OCI-LY3 (cell line): ENCODE measurements around the gene CTNNBIP1.

ENCODE experiments used
- H2AFZ ChIP-seq: fragments of 200-600, 300-600 bp; shearing (Covaris generic); 2 replicates; pipeline ENCODE4 v1.6.0; 2014; ENCODE audit warnings: antibody characterized with exemption, low read depth, low read length
- H3K27ac ChIP-seq: fragments of 200-600, 300-600 bp; sonication (generic); 2 replicates; pipeline ENCODE4 v1.5.1; 2014; ENCODE audit warnings: mild to moderate bottlenecking, low read length, moderate library complexity, mixed read lengths
- H3K27me3 ChIP-seq: fragments of 200-600, 300-600 bp; sonication (generic); 2 replicates; pipeline ENCODE4 v1.6.1; 2014; ENCODE audit warnings: low read depth, low read length, mixed read lengths
- H3K36me3 ChIP-seq: fragments of 200-600, 300-600 bp; sonication (generic); replicated peaks from 2 replicates; pipeline ENCODE3; 2014; ENCODE audit warnings: low read depth, low read length, mixed read lengths
- H3K4me1 ChIP-seq: fragments of 300-600, 200-600 bp; sonication (generic); 2 replicates; pipeline ENCODE4 v1.6.1; 2014; ENCODE audit warnings: low read length, mixed read lengths
- H3K4me2 ChIP-seq: fragments of 200-600, 300-600 bp; sonication (generic); 2 replicates; pipeline ENCODE4 v1.6.1; 2014; ENCODE audit warnings: low read length, mixed read lengths
- H3K4me3 ChIP-seq: fragments of 300-600, 200-600 bp; sonication (generic); 2 replicates; pipeline ENCODE4 v1.5.1; 2014; ENCODE audit warnings: antibody characterized with exemption, mild to moderate bottlenecking, low read length, moderate library complexity
- H3K79me2 ChIP-seq: fragments of 300-600, 200-600 bp; shearing (Covaris generic); 2 replicates; pipeline ENCODE4 v1.6.1; 2014; ENCODE audit warnings: mild to moderate bottlenecking, low read length, mixed read lengths
- H3K9ac ChIP-seq: fragments of 300-600, 200-600 bp; shearing (Covaris generic); 2 replicates; pipeline ENCODE4 v1.6.0; 2014; ENCODE audit warnings: mild to moderate bottlenecking, low read length, moderate library complexity
- H3K9me3 ChIP-seq: fragments of 200-600, 300-600 bp; shearing (Covaris generic); 2 replicates; pipeline ENCODE4 v1.6.1; 2014; ENCODE audit warnings: low read length, mixed read lengths; ENCODE audit not compliant: insufficient read depth
- H4K20me1 ChIP-seq: fragments of 200-600, 300-600 bp; sonication (generic); 2 replicates; pipeline ENCODE4 v1.6.1; 2016; ENCODE audit warnings: low read length, mixed read lengths; ENCODE audit not compliant: insufficient read depth
- EZH2phosphoT487 ChIP-seq: fragments of 200-600 bp; shearing (Covaris generic); IDR thresholded peaks from 2 replicates; pipeline ENCODE4 v1.6.1; 2018; ENCODE audit warnings: antibody characterized with exemption, mixed run types, low read depth
- TF ChIP-seq, protein P1 (sequence below): fragments of 200-600, 300-600 bp; sonication (generic); IDR thresholded peaks from 2 replicates; pipeline ENCODE4 v1.5.1; 2014; ENCODE audit warnings: antibody characterized with exemption, low read length, low read depth

CTNNBIP1 gene

DNA sequence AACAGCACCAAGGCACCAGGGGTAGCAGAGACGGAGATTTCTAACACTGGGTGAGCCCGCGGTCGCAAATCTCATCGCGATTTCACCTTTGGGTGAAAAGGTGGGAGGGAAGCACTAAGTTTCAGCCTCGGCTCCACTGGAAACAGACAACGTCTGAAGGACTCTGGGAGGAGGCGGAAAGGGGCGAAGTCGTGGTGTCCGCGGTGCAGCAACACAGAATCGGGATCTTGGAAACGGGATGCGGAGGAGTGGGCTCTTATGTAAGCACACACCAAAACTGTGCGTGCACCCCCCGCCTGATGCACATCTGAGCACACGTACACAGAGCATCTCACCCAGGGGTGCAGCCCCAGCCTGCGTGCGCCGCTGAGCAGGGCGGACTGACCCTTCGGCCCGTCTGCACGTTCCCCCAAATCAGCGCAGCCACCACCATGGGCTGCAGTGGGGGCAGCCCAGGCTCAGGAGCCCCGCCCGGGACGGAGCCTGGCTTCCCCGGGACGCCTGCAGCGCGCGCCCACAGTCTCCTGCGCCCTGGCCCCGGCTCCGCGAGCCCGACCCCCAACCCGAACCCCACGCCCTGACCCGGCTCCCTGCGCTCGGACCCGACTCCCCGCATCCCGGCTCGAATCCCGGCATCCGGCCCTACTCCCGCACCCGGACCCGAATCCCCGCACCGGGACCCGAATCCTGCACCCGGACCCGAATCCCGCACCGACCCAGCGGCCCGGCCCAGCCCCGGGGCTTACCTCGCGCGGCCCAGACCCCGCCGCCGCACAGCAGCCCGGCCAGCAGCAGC lies 87.0 kb downstream of the CTNNBIP1 start:
- no peak overlapping the region for H2AFZ ChIP-seq

DNA sequence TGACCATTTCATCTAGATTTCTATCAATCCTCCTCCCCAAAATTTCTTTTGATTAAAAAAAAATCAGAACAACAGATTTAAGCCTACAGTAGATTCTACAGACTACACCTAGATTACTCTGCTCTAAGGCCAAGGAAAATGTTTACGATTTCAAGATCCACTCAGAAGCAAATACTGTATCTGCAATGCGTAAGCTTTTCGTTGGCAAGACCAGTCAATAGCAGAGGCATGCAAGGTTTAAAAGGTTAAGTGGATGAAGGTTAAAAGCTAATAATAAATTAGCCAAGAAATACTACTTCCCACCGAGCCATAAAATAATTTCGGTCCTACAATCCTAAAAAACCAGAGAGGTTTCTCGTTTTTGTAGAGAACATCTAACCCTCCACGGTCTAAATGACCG lies 87.6 kb downstream of the CTNNBIP1 start:
- Histone ChIP-seq H3K4me2 (peak overlapping the region; percentile 79), H2AFZ (no peak overlapping the region), H3K9me3 (no peaks in the 10 kb centered on the region), H3K4me1 (peaks cover 38% of the 10 kb centered on the region), H3K4me3 (peak overlapping the region; percentile 96), H4K20me1 (peaks cover 35% of the 10 kb centered on the region), H3K79me2 (peaks cover 59% of the 10 kb centered on the region), H3K27ac (no peak overlapping the region), H3K27me3 (no peaks in the 10 kb centered on the region), H3K36me3 (peaks cover 5% of the 10 kb centered on the region), H3K9ac (peak overlapping the region; percentile 89)
- TF ChIP-seq, protein P1, sequence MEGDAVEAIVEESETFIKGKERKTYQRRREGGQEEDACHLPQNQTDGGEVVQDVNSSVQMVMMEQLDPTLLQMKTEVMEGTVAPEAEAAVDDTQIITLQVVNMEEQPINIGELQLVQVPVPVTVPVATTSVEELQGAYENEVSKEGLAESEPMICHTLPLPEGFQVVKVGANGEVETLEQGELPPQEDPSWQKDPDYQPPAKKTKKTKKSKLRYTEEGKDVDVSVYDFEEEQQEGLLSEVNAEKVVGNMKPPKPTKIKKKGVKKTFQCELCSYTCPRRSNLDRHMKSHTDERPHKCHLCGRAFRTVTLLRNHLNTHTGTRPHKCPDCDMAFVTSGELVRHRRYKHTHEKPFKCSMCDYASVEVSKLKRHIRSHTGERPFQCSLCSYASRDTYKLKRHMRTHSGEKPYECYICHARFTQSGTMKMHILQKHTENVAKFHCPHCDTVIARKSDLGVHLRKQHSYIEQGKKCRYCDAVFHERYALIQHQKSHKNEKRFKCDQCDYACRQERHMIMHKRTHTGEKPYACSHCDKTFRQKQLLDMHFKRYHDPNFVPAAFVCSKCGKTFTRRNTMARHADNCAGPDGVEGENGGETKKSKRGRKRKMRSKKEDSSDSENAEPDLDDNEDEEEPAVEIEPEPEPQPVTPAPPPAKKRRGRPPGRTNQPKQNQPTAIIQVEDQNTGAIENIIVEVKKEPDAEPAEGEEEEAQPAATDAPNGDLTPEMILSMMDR: no peak

More for the DNA sequence above, 87.0 kb downstream of the CTNNBIP1 start:
- Histone ChIP-seq H3K9me3 (no peaks in the 10 kb centered on the region), H3K4me2 (peak overlapping the region; percentile 79), H4K20me1 (peaks cover 35% of the 10 kb centered on the region), H3K4me1 (peaks cover 43% of the 10 kb centered on the region), H3K27me3 (no peaks in the 10 kb centered on the region), H3K79me2 (peaks cover 53% of the 10 kb centered on the region), H3K4me3 (peak overlapping the region; percentile 96), H3K9ac (peak overlapping the region; percentile 89), H3K36me3 (peaks cover 5% of the 10 kb centered on the region), H3K27ac (no peak overlapping the region)
- TF ChIP-seq EZH2phosphoT487: no peak
- TF ChIP-seq, protein P1: no peak

DNA sequence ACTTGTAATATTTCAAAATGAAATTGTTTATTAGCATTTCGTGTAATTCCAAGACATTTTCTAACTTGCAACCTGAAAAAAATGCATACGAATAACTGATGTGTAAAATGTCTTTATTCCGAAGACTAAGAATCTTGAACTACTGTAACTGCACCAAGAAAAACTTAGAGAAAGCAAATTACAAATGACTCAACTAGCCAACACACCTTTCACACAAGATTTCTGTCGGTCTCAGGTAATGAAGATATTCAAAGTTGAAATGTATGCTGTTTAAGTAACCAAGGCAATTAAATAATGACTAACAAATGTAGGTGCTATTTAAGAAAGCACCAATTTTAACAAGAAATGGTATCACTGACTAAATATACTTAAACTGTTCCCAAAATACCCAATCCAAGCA lies 88.4 kb downstream of the CTNNBIP1 start:
- TF ChIP-seq EZH2phosphoT487: no peak
- TF ChIP-seq, protein P1: no peak
- Histone ChIP-seq H3K36me3 (peaks cover 5% of the 10 kb centered on the region), H3K4me3 (peak overlapping the region; percentile 96), H3K27me3 (no peaks in the 10 kb centered on the region), H3K27ac (no peak overlapping the region), H3K9ac (no peak overlapping the region), H3K79me2 (peaks cover 67% of the 10 kb centered on the region), H3K4me2 (peak overlapping the region; percentile 79), H4K20me1 (peaks cover 39% of the 10 kb centered on the region), H3K4me1 (peaks cover 36% of the 10 kb centered on the region), H2AFZ (no peak overlapping the region), H3K9me3 (no peaks in the 10 kb centered on the region)

DNA sequence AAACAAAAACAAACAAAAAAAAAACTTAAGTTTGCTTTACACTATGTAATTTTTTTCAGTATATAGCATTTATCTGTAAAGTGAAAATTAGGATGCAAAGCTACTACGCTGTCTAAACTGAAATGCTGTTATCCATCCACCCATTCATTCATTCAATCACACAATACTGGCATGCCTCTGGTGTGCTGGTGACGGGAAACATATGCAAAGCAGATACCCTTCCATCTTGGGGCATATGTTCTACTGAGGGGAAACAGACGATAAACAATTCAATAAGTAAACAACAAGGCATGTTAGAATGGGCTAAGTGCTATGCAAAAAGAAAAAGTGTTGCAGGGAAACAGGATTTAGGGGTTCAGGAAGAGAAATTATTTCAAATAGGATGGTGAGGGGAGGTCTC lies 89.5 kb downstream of the CTNNBIP1 start:
- H3K4me2 ChIP-seq: no peak overlapping the region
- H3K79me2 ChIP-seq: peaks cover 76% of the 10 kb centered on the region
- H3K9me3 ChIP-seq: no peaks in the 10 kb centered on the region
- H3K4me3 ChIP-seq: no peak overlapping the region
- H3K9ac ChIP-seq: no peak overlapping the region
- H4K20me1 ChIP-seq: peaks cover 45% of the 10 kb centered on the region
- H2AFZ ChIP-seq: no peak overlapping the region
- H3K36me3 ChIP-seq: peaks cover 5% of the 10 kb centered on the region
- TF ChIP-seq, protein P1: no peak
- no peak for TF ChIP-seq EZH2phosphoT487
- H3K27ac ChIP-seq: no peak overlapping the region
- H3K27me3 ChIP-seq: no peaks in the 10 kb centered on the region
- H3K4me1 ChIP-seq: peaks cover 24% of the 10 kb centered on the region
